ENCODE data around the gene TNKS1BP1.
A peak's percentile ranks its signal among the peaks of the same experiment; 100 is the strongest.
"Not testable (repeated sequence)": the region's sequence is repeated elsewhere in the genome, so short reads cannot be mapped to it uniquely, and the experiment has no call there.

The TNKS1BP1 gene

GRCh38 chr11:57310091-57310490 lies 14.7 kb downstream of the TNKS1BP1 start:
- no peak for DNase-seq (ENCODE audit: low read depth)

- DNase-seq (ENCODE audit: low read depth), result no peak
Observed at GRCh38 chr11:57309106-57310059, 15.4 kb downstream of the TNKS1BP1 start.

DNA sequence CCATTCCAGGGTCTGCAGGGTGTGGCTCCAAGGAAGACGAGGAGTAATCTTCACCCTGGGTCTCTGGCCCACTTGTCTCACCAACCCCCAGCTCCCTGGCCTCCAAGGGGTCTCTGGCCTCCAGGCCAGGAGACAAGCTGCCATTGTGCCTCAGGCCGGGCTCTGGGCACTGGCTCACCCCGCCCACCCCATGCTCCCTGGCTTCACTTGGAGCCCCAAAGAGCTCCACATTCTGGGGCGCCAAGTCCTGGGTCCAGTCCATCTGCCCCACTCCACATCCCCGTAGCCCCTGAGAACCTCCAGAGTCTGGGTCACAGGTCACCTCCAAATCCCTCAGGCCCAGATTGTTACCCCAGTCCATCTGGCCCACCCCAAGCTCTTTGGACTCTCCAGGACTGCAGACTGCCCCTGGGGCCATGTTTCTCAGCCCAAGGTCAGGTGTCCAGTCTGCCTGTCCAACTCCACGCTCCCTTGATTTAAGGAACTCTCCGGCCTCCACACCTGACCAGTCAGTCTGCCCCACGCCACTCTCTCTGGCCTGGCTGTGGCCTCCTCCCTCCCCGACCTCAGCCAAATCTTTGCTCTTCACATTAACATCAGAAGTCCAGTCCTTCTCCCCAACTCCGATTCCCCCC lies 16.2 kb downstream of the TNKS1BP1 start:
- DNase-seq (ENCODE audit: low read depth), result no peak

DNA sequence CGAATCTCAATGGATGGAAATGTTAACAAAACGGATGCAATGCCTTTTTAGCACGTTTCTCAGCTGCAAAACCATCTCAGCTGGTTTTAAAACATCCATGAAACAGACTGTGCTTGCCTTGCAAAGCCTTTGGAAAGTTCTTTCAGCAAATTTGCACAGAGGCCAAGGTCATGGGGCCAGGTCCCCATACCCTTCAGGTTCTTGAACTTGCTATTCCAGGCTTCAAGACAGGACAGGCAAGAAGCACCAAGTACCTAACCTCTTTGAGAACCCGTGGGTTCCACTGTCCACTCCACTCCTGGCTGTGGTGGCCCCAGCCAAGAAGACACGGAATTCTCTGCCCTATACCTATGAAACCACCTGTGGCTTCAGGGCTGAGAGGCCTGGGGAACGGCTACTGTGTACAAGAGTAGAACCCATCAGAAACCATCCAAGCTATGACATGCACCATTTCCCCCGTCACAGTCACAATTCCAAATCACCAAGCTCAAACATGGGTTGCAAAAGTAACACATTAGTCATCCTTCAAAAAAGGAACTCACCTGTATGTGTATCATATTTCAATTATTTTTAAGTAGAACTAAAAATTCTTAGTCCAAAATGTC lies 17.0 kb downstream of the TNKS1BP1 start:
- no peak for DNase-seq (ENCODE audit: low read depth)

GRCh38 chr11:57306940-57307565 lies 17.7 kb downstream of the TNKS1BP1 start:
- no peak for DNase-seq (ENCODE audit: low read depth)

DNA sequence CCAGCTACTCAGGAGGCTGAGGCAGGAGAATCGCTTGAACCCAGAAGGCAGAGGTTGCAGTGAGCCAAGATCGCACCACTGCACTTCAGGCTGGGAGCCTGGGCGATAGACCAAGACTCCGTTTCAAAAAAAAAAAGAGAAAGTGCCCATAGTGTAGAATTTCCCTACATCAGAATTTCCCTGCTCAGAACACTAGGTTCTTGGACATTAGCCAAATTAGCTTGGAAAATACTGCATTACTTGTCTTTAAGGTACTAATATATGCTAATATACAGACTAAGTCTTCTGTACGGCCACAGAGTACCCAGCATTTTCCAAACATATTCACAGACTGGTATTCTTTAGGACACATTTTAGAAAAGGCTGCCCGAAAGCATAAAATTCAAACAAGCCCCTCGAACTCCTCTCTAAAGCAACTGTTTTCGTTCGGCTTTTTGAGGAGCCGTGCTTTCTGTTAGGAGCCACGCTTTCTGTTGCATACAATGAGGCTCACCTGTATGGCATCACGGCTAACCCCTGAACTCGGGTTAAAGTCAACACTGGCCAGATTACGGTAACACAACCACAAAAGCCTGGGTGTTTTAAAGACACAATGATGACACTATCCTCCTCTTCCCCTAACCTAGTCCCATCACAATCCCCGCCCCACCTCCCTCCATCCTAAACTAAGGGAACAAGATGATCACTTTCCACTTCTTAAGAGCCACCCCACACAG lies 18.4 kb downstream of the TNKS1BP1 start:
- no peak for DNase-seq (ENCODE audit: low read depth)

- no peak for DNase-seq (ENCODE audit: low read depth)
Observed at GRCh38 chr11:57305523-57305922, 19.2 kb downstream of the TNKS1BP1 start.

DNA sequence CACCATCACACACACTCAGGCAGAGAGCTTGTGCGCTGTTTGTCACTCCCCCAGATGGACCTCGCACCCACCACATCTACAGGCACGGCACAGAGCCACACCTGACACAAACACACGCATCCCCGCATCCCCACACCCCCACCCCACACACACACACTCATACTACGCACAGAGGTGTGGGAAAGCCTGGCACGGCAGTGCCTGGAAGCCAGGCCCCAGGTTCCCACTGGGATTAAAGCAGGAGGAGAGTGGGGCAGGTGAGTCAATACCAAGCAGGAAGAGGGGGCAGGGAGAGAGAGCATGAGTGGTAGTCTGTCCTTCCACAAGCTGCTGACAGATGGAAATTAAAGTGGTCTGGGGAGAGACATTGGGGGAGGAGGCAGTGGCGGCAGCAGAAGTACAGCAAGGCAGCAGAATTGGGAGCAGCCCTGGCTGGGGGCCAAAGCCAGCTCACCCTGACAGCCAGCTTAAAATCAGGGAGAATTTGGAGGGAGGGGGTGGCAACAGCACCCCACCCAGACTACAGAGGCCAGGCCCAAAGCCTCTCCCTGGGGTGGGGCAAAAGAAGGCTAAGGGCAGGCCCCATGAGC lies 20.7 kb downstream of the TNKS1BP1 start:
- DNase-seq (ENCODE audit: low read depth), result no peak

DNA sequence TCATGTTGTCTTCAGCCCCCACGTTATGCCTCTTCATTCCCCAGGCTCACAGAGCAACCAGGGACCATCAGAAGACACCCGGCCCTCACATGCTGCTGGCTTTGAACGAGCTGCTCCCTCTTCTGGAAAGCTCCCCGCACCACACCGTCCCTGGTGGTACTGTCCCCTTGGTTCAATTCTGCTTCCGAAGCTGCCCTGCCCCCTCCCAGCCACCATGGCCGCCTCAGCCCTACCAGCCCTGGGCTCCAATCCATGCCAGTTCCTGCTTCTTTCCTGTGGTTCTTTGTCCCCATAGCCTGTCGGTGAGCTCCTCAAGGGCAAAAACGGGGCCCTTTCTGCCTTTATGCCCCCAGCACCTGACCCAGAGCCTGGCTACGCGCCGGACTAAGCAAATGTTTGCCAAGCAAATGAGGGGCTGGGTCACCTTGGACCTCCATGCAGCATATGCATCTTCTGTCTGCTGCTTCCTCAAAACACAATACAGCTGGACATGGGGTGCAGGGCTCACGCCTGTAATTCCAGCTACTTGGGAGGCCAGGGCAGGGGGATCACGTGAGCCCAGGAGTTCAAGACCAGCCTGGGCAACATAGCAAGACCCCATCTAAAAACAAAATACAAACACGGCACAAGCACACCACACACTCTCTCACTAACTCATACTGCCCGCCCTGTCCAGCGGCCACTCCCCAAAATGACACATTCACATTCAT lies 21.3 kb downstream of the TNKS1BP1 start:
- no peak for DNase-seq (ENCODE audit: low read depth)

DNA sequence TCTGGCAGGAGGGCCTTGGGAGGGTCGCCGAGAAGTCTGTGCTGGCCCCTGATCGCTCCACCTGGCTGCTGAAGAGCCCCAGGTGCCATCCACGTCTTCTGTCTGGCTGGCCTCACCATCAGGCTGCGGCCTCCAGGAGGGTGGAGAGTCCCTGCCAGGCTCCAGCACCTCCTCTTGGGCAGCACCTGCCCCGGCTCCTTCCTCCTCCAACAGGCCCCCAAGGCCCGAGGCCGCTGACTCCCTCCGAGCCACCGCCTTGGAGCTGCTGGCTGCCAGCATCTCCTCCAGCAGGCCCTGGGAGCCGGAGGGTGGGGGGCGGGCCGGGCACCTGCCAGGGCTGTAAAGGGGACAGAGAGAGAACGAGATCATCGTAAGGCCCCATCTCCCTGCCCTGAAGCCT lies 22.3 kb downstream of the TNKS1BP1 start:
- no peak for DNase-seq (ENCODE audit: low read depth)

GRCh38 chr11:57301711-57302423 lies 22.9 kb downstream of the TNKS1BP1 start:
- DNase-seq (ENCODE audit: low read depth), result no peak

DNA sequence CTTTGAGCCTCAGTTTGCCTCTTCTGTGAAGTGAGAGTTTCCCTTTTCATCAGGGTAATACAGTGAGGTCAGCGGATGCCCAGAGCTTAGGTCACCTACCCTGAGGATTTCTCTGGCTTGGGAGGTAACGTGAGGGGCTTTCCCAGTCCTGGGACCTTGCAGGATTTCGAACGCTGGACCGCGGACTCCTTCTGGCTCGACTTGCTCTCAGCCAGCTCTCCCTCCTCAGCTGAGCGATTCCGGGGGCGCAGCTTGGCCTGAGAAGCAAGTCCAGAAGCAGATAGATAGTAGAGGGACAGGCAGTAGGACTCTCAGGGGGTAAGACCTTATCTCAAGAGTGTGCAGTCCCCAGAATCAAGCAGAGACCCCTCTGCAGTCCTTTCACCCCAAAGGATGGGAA lies 24.0 kb downstream of the TNKS1BP1 start:
- DNase-seq (ENCODE audit: low read depth), result no peak

DNA sequence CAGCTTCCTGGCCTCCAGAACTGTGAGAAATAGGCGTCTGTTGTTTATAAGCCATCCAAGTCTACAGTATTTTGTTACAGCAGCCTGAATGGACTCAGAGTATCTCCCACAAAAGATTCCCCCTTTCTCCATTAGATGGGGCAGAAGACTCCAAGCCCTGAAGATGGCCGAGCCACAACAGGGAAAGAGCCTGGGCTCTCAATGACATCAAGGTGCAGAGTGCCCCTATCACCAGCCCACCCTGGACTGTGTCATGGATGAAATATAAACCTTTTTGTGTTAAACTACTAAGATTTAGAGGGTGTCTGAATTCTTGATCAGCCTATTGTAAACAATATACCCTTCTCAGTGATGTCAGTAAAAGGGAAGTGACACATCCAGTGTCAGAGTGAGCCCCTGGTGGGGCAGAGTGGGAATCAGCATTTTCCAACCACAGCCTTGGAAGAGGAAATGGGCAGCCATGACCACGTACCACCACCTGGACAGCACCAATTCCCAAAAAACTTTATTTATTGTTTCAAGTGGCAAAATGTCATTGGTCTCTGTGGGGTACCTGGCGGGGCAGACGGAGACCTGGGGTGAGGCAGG lies 25.5 kb downstream of the TNKS1BP1 start:
- DNase-seq (ENCODE audit: low read depth), result no peak

- DNase-seq (ENCODE audit: low read depth), result no peak
Observed at GRCh38 chr11:57297221-57297620, 27.5 kb downstream of the TNKS1BP1 start.

GRCh38 chr11:57296205-57296604 lies 28.5 kb downstream of the TNKS1BP1 start:
- DNase-seq (ENCODE audit: low read depth), result not testable (repeated sequence)

DNA sequence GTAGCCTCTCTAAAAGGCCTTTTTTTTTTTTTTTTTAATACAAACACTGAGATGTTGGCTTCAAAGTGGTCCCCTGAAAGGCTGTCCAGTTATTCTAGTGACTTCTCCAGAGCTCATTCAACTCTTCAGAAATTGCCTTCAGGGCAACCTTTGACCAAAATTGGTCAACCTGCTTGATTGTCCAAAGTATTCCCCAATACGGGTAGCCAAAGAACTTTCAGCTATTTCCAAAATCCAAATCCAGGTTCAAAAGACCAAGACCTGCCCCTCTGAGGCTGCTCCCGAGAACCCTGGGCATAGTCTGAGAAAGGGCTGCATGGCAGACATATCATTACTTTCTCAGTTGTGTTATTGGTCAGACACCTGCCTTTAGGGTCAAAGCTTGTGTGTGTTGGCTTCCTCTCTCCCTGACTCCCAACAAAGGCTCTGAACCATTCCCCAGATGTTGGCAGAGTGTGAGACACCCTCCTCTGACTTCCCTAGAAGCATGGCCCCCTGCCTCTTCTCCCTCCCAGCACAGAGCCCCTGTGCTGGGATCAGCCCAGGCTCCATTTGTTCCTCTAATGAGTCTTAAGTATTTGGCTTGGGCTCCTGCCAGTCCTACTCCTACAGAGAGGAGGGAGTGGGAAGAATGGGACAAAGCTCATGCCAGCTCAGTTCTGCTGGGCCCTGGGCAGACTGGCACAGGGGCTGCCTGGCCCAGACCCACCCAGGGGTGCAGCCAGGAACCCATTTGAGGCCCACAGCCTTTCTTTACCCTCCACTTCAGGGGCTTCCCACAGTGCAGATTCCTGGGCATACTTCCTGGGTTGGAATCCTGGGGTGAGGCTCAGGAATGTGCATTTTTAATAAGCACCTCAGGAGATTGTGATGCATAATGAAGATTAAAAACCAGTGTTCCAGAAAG lies 30.3 kb downstream of the TNKS1BP1 start:
- peak; percentile 45 for DNase-seq (ENCODE audit: low read depth)

GRCh38 chr11:57290288-57290687 lies 34.5 kb downstream of the TNKS1BP1 start:
- peak; percentile 42 for DNase-seq (ENCODE audit: low read depth)

GRCh38 chr11:57288771-57289579 lies 35.8 kb downstream of the TNKS1BP1 start:
- DNase-seq (ENCODE audit: low read depth), result peak; percentile 83

All from stromal cell of bone marrow (primary cell).